Osteoblast (primary cell): ENCODE measurements around the gene C3orf70. TPM values are rescaled to one million over a fixed set of nuclear protein-coding genes. Genes with fewer than 3 reads are reported as not detected.

Source experiments
- DNase-seq: peaks from one replicate; pipeline ENCODE4 v3.0.0; 2011; ENCODE audit warnings: low spot score, mixed read lengths; ENCODE audit not compliant: insufficient read length; ENCODE audit errors: missing footprints
- H2AFZ ChIP-seq: 2 replicates; pipeline ENCODE4 v1.6.0; 2011; ENCODE audit warnings: mild to moderate bottlenecking, low read length
- H3K27ac ChIP-seq: 2 replicates; pipeline ENCODE4 v1.5.1; 2011; ENCODE audit warnings: mild to moderate bottlenecking, low read depth, low read length, moderate library complexity
- H3K27me3 ChIP-seq: 2 replicates; pipeline ENCODE4 v1.6.0; 2012; ENCODE audit warnings: mild to moderate bottlenecking, control low read depth, inconsistent platforms, low read length, moderate library complexity; ENCODE audit not compliant: insufficient read depth
- H3K36me3 ChIP-seq: 2 replicates; pipeline ENCODE4 v1.5.1; 2011; ENCODE audit warnings: mild to moderate bottlenecking, low read length, control low read depth, moderate library complexity; ENCODE audit not compliant: insufficient read depth
- H3K4me1 ChIP-seq: 2 replicates; pipeline ENCODE4 v1.5.1; 2011; ENCODE audit warnings: mild to moderate bottlenecking, low read length, control low read depth, moderate library complexity; ENCODE audit not compliant: insufficient read depth
- H3K4me2 ChIP-seq: 2 replicates; pipeline ENCODE4 v1.6.0; 2011; ENCODE audit warnings: mild to moderate bottlenecking, low read length; ENCODE audit not compliant: insufficient read depth
- H3K4me3 ChIP-seq: fragments of 200-600 bp; sonication (generic); 3 replicates; pipeline ENCODE4 v1.5.1; 2012; ENCODE audit warnings: mild to moderate bottlenecking, low read length, inconsistent platforms; ENCODE audit not compliant: insufficient read depth
- H3K79me2 ChIP-seq: 2 replicates; pipeline ENCODE4 v1.6.0; 2012; ENCODE audit warnings: mild to moderate bottlenecking, low read length, control low read depth, inconsistent platforms; ENCODE audit not compliant: insufficient read depth
- H3K9me3 ChIP-seq: 2 replicates; pipeline ENCODE4 v1.5.1; 2011; ENCODE audit warnings: low read depth, low read length, control low read depth
- H4K20me1 ChIP-seq: 2 replicates; pipeline ENCODE4 v1.6.0; 2012; ENCODE audit warnings: mild to moderate bottlenecking, low read length, control low read depth; ENCODE audit not compliant: insufficient read depth
- CTCF ChIP-seq: IDR thresholded peaks from 2 replicates; pipeline ENCODE4 v1.5.1; 2011; ENCODE audit warnings: mild to moderate bottlenecking, low read depth, low read length, moderate library complexity; ENCODE audit errors: extremely low read depth
- total RNA-seq: library from RNA; depleted of rRNA; stranded (reverse); fragments of >200 nt; gene quantifications from 2 replicates; pipeline ENCODE4 v1.2.3, GENCODE V29; 2012

C3orf70 gene
- total RNA-seq, 1 donor, result 1.4 TPM

DNA sequence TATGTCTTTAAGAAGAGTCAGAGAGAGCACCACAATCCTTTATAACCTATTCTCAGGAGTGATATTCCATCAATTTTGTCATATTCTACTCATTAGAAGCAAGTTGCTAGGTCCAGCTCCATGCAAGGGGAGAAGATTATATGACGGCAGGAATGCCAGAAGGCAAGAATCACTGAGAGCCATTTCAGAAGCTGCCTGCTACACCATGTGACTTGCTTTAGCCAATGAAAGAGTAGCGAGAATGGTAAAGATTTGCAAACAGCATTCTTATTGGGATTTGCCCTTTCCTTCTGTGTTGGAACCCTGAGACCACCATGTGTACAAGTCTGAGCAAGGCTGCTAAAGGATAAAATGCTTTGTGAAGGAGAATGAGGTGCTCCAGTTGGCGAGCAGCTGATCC, 4.5 kb upstream of the C3orf70 start:
- H3K36me3 ChIP-seq, result no peaks in the 10 kb centered on the region
- H3K4me3 ChIP-seq, result no peak overlapping the region
- H3K79me2 ChIP-seq, result no peaks in the 10 kb centered on the region
- no peaks in the 10 kb centered on the region for H4K20me1 ChIP-seq
- H3K9me3 ChIP-seq, result no peaks in the 10 kb centered on the region
- H3K27ac ChIP-seq, result no peak overlapping the region
- H2AFZ ChIP-seq, result no peak overlapping the region
- H3K4me1 ChIP-seq, result peaks cover 4% of the 10 kb centered on the region
- TF ChIP-seq CTCF, result no peak
- no peak for DNase-seq
- peaks cover 43% of the 10 kb centered on the region for H3K27me3 ChIP-seq
- no peak overlapping the region for H3K4me2 ChIP-seq

GRCh38 chr3:185155678-185156077, 2.8 kb upstream of the C3orf70 start:
- Histone ChIP-seq H4K20me1 (no peaks in the 10 kb centered on the region), H3K36me3 (no peaks in the 10 kb centered on the region), H3K79me2 (no peaks in the 10 kb centered on the region), H3K27ac (no peak overlapping the region), H2AFZ (no peak overlapping the region), H3K27me3 (peaks cover 54% of the 10 kb centered on the region), H3K4me3 (no peak overlapping the region), H3K9me3 (no peaks in the 10 kb centered on the region), H3K4me2 (no peak overlapping the region), H3K4me1 (peaks cover 4% of the 10 kb centered on the region)
- DNase-seq, result no peak
- no peak for TF ChIP-seq CTCF

DNA sequence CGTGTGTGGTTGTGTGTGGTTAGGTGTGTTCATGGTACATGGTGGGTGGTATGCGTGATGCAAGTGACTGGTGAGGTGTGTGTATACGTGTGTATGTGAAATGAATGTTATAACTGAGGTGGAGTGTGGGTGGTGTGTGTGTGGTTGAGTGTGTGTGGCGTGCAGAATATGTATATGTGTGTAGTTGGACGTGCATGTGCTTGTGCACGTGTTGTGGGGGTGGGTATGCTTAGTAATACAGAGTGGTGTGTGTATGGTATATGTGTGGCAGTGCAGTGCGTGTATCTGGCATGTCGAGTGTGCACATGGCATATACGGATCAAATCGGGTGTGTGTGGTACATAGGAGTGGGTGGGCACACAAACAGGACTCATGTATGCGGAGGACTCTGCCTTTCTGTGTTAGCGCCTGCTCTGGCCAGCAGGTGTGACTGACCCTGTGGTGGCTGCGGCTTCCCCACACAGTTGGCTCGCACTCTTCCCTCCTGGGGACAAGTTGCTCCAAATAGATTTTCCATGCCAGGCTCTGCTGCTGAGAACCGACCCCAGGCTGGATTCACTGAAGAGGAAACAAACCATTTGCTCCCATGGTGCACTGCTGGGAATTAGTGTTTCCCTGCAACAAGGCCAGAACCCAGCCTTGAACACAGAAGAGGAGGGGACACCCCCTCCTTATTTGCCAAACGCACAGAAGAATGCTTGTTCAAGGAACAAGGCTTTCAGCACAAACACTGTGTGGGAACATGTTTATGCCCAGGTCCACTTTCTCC, 1.2 kb upstream of the C3orf70 start:
- no peaks in the 10 kb centered on the region for H4K20me1 ChIP-seq
- H3K27me3 ChIP-seq, result peaks cover 66% of the 10 kb centered on the region
- H3K27ac ChIP-seq, result no peak overlapping the region
- no peaks in the 10 kb centered on the region for H3K9me3 ChIP-seq
- no peak for TF ChIP-seq CTCF
- no peaks in the 10 kb centered on the region for H3K36me3 ChIP-seq
- no peak overlapping the region for H2AFZ ChIP-seq
- H3K4me1 ChIP-seq, result peaks cover 4% of the 10 kb centered on the region
- H3K4me2 ChIP-seq, result peak overlapping the region; percentile 13
- H3K4me3 ChIP-seq, result no peak overlapping the region
- no peaks in the 10 kb centered on the region for H3K79me2 ChIP-seq
- DNase-seq, result no peak

DNA sequence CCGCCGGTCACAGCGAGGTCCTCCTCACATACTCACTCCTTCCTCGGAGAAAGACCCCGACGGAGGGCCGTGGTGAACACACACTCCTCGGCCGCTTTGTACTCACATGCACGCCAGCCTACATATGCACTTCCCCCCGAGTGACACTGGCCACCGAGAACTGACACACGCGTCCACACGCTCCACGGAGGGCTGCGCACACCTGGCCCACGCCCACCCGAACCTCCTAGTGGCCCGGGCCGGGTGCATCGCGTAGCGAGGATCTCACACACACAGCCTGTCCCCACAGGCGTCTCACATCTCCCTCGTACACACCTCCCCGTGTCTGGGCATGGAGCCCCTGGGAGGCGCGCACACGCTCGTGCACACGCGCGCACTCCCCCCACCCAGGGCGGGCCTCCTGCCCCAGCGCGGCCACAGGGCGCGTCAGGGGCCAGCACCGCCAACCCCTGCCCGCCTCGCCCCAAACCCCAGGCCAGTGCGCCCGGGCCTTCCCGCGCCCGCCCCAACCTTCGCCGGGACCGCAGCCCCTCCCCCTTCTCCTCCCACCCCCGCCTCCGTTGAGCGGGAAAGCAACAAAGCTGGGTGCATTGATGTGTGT, 411 bp upstream of the C3orf70 start:
- Histone ChIP-seq H3K4me2 (peak overlapping the region; percentile 75), H3K9me3 (no peaks in the 10 kb centered on the region), H3K27ac (no peak overlapping the region), H4K20me1 (no peaks in the 10 kb centered on the region), H3K27me3 (peaks cover 70% of the 10 kb centered on the region), H3K4me1 (peaks cover 4% of the 10 kb centered on the region), H2AFZ (peak overlapping the region; percentile 85), H3K79me2 (no peaks in the 10 kb centered on the region), H3K4me3 (peak overlapping the region; percentile 65), H3K36me3 (no peaks in the 10 kb centered on the region)
- no peak for TF ChIP-seq CTCF
- DNase-seq, result peak; percentile 83
